NT2/D1 (cell line): Measurements from ENCODE around the gene GABBR2.
"Not testable (repeated sequence)": the region's sequence is repeated elsewhere in the genome, so short reads cannot be mapped to it uniquely, and the experiment has no call there.

Experiments used
- DNase-seq: peaks from one replicate; pipeline ENCODE4 v3.0.0-alpha.2; 2011; ENCODE audit warnings: low read depth, low spot score
- H3K27me3 ChIP-seq: 2 replicates; pipeline ENCODE4 v1.6.0; 2011; ENCODE audit warnings: mild to moderate bottlenecking; ENCODE audit not compliant: insufficient read length, insufficient read depth
- H3K36me3 ChIP-seq: 2 replicates; pipeline ENCODE4 v1.6.1; 2011; ENCODE audit warnings: mild to moderate bottlenecking, low read length, mixed read lengths; ENCODE audit not compliant: insufficient read depth, insufficient read length
- H3K4me1 ChIP-seq: 2 replicates; pipeline ENCODE4 v1.5.1; 2011; ENCODE audit not compliant: insufficient read depth, insufficient read length
- H3K4me3 ChIP-seq: 2 replicates; pipeline ENCODE4 v1.5.1; 2011; ENCODE audit warnings: low read depth; ENCODE audit not compliant: insufficient read length
- H3K9ac ChIP-seq: 2 replicates; pipeline ENCODE4 v1.6.0; 2011; ENCODE audit warnings: low read depth; ENCODE audit not compliant: insufficient read length
- H3K9me3 ChIP-seq: 2 replicates; pipeline ENCODE4 v1.5.1; 2011; ENCODE audit warnings: mild to moderate bottlenecking, low read length; ENCODE audit not compliant: insufficient read depth
- SUZ12 ChIP-seq: IDR thresholded peaks from 2 replicates; pipeline ENCODE4 v1.6.1; 2011; ENCODE audit not compliant: insufficient read length, insufficient read depth; ENCODE audit errors: extremely low read depth
- YY1 ChIP-seq: IDR thresholded peaks from 2 replicates; pipeline ENCODE4 v1.6.1; 2011; ENCODE audit not compliant: insufficient read length, insufficient read depth
- ZNF274 ChIP-seq: IDR thresholded peaks from 2 replicates; pipeline ENCODE4 v1.6.1; 2011; ENCODE audit warnings: mild to moderate bottlenecking, low read depth, low read length

Gene GABBR2

DNA sequence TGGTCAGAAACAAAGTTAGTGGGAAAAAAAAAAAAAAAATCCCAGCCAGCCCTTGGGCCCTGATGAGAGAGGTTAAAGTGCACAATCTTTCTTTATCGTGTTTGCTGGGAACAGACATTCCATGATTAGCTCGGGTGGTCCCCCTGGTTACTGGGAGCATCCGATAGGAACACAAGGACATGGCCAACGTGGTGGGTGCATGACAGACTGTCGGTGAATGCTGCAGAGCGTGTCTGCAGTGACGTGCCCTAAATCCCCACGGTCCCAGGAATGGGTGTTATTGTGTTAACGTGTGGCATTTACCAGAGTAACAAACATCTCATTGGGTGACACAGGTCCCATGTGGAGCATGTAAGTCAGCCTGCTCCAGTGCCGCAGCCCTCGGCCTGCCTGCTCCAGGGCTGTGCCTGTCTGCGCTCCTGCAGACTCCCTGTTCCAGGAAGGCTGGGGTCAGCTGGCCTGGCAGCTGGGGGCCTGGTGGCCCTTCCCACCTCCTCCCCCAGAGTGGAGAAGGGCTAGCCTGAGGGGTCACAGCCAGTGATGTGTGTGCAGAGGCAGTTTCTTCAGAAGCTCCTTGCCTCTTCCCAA, 419.0 kb downstream of the GABBR2 start:
- no peaks in the 10 kb centered on the region for H3K27me3 ChIP-seq
- H3K4me1 ChIP-seq: peaks cover 3% of the 10 kb centered on the region
- H3K36me3 ChIP-seq: no peaks in the 10 kb centered on the region
- no peak overlapping the region for H3K9ac ChIP-seq
- no peak for TF ChIP-seq YY1
- no peak for TF ChIP-seq ZNF274
- TF ChIP-seq SUZ12: no peak
- H3K4me3 ChIP-seq: no peak overlapping the region
- no peaks in the 10 kb centered on the region for H3K9me3 ChIP-seq
- DNase-seq: no peak

DNA sequence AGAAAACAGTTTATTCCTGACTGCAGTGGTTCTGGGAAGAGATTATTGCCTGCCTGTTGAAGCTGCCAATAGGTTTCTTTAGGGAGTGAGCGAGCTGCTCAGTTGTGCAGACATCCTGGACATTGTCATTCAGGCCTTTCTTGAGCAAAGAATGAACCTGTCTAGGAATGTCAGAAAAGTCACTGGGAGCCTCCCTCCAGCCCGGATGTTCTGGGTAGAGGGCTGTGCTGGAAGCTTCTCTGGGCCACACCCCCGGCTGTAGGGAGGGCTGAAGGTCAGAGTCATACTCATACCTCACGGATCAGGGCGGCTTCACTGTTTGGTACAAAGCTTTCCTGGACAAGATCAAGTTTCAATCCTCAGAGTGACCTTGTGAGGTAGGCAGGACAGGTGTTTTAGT, 419.9 kb downstream of the GABBR2 start:
- no peaks in the 10 kb centered on the region for H3K27me3 ChIP-seq
- no peak overlapping the region for H3K9ac ChIP-seq
- DNase-seq: peak; percentile 59
- no peak overlapping the region for H3K4me3 ChIP-seq
- TF ChIP-seq SUZ12: no peak
- TF ChIP-seq YY1: no peak
- no peak for TF ChIP-seq ZNF274
- H3K4me1 ChIP-seq: peaks cover 3% of the 10 kb centered on the region
- H3K36me3 ChIP-seq: no peaks in the 10 kb centered on the region
- H3K9me3 ChIP-seq: no peaks in the 10 kb centered on the region

DNA sequence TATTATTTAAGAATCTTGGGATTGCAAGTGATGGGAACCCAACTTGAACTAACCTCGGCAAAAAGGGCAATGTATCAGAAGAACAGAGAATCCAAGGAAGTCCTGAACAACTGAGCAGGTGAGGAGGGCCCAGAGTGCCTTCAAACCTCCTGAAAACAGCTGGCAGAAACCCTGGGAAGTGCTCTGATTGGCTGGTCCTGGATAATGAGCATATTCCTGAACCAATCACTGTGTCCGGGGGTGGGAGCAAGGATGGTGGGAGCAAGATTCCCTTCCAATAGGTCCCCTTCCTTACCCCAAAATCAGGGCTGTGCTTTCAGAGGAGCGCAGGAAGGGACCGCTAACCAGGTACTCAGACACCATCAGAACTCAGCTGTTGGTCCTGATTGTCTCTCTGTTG, 421.4 kb downstream of the GABBR2 start:
- no peaks in the 10 kb centered on the region for H3K9me3 ChIP-seq
- no peaks in the 10 kb centered on the region for H3K27me3 ChIP-seq
- no peak overlapping the region for H3K9ac ChIP-seq
- H3K4me1 ChIP-seq: peaks cover 3% of the 10 kb centered on the region
- no peak overlapping the region for H3K4me3 ChIP-seq
- no peak for TF ChIP-seq SUZ12
- TF ChIP-seq ZNF274: no peak
- no peak for TF ChIP-seq YY1
- peak; percentile 28 for DNase-seq
- H3K36me3 ChIP-seq: no peaks in the 10 kb centered on the region

DNA sequence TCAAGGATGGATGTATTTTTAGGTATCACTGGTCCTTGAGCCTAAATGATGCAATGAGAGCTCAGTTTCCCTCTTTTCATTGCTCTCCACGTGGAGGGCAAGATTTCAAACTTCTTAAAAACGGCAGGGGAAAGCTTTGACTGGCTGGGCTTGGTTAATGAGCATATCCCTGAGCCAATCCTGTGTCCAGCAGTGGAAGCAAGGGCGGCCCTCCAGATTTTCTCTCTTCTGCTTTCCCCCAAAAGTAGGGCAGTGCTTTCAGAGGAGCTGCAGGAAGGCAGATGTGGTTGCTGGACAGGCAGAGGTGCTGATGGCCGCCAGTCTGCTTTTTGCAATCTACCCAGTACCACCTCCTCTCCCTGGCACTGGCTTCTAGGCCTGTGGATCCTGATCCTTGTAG, 423.3 kb downstream of the GABBR2 start:
- Histone ChIP-seq H3K9ac (no peak overlapping the region), H3K9me3 (no peaks in the 10 kb centered on the region), H3K36me3 (no peaks in the 10 kb centered on the region), H3K27me3 (no peaks in the 10 kb centered on the region), H3K4me1 (peaks cover 3% of the 10 kb centered on the region), H3K4me3 (no peak overlapping the region)
- no peak for DNase-seq
- TF ChIP-seq ZNF274 (no peak), SUZ12 (no peak), YY1 (no peak)

DNA sequence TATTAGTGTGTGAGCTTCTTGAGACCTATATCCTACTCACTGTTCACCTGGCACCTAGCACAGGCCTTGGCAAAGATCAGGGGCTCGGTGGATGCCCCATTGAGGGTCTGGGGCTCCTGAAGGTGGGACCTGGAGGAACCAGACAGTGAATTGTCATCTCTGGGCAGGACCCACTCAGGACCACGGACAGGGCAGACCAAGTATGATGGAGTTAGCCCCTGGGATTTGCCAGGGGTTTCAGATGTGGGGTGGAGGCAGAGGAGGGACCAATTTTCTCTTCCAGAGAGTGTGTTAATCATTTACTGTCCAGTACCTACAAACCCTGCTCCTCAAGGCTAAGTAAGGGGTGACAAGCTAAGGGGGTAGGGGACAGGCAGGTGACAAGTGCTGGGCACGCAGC, 424.0 kb downstream of the GABBR2 start:
- H3K4me3 ChIP-seq: no peak overlapping the region
- H3K9ac ChIP-seq: no peak overlapping the region
- H3K9me3 ChIP-seq: no peaks in the 10 kb centered on the region
- peaks cover 3% of the 10 kb centered on the region for H3K4me1 ChIP-seq
- no peak for DNase-seq
- TF ChIP-seq ZNF274 (no peak), SUZ12 (no peak), YY1 (no peak)
- H3K36me3 ChIP-seq: no peaks in the 10 kb centered on the region
- H3K27me3 ChIP-seq: no peaks in the 10 kb centered on the region

- H3K9ac ChIP-seq, H3K4me1 ChIP-seq, H3K4me3 ChIP-seq, H3K36me3 ChIP-seq, DNase-seq, H3K27me3 ChIP-seq, H3K9me3 ChIP-seq: not testable (repeated sequence)
These were observed 425.6 kb downstream of the GABBR2 start for GRCh38 chr9:98283143-98283542.

DNA sequence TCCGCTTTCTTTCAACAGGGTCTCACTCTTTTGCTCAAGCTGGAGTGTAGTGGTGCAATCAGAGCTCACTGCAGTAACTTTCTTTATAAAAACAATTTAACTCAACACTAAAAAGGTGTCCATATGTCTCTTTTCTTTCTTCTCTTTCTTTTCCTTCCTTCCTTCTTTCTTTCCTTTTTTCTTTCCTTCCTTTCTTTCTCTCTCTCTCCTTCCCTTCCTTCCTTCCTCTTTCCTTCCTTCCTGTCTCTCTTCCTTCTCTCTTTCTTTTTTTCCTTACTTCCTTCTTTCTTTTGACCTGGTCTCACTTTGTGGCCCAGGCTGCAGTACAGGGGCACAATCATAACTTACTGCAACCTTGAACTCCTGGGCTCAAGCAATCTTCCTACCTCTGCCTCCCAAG, 427.5 kb downstream of the GABBR2 start:
- H3K4me3 ChIP-seq: no peak overlapping the region
- DNase-seq: no peak
- no peaks in the 10 kb centered on the region for H3K36me3 ChIP-seq
- no peak overlapping the region for H3K9ac ChIP-seq
- no peaks in the 10 kb centered on the region for H3K9me3 ChIP-seq
- H3K4me1 ChIP-seq: no peaks in the 10 kb centered on the region
- H3K27me3 ChIP-seq: no peaks in the 10 kb centered on the region
- no peak for TF ChIP-seq YY1
- no peak for TF ChIP-seq ZNF274
- TF ChIP-seq SUZ12: no peak

DNA sequence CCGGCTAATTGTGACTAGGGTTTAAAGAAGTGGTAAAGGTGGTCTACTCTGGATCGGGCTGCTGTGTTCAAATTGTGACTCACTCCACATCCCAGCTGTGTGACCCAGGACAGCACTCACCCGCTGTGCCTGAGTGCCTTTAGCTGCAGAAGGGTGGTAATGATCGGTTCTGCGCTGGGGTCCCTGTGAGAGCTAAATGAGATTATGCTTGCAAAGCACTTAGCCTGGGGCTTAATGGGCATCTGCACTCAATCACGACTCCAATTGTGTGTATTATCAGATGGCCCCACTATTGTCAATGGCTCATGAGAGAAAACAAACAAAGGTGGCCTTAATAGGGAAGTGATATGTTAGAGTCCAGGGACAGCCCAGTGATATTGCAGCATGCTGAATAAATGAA, 428.2 kb downstream of the GABBR2 start:
- Histone ChIP-seq H3K9me3 (no peaks in the 10 kb centered on the region), H3K36me3 (no peaks in the 10 kb centered on the region), H3K27me3 (no peaks in the 10 kb centered on the region), H3K4me3 (no peak overlapping the region), H3K9ac (no peak overlapping the region), H3K4me1 (no peaks in the 10 kb centered on the region)
- no peak for DNase-seq
- no peak for TF ChIP-seq SUZ12
- no peak for TF ChIP-seq ZNF274
